GM12873 (cell line): ENCODE data around the gene SPNS1.

Experiments
- CTCF ChIP-seq: IDR thresholded peaks from 2 replicates; pipeline ENCODE4 v1.5.1; 2012; ENCODE audit warnings: low read depth, mild to moderate bottlenecking, moderate library complexity, low read length, control low read depth; ENCODE audit not compliant: insufficient read depth; ENCODE audit errors: missing control alignments

Gene SPNS1

GRCh38 chr16:28943281-28943680, 31.3 kb upstream of the SPNS1 start:
- TF ChIP-seq CTCF = no peak

GRCh38 chr16:28946681-28947080, 27.9 kb upstream of the SPNS1 start:
- no peak for TF ChIP-seq CTCF

- TF ChIP-seq CTCF = no peak
These were observed 23.7 kb upstream of the SPNS1 start, which contains the start of gene NFATC2IP for GRCh38 chr16:28950648-28951409. Gene NFATC2IP, plus strand, starts transcription at chr16:28950937. Its CDS starts 75 bp downstream, at chr16:28951012.

- no peak for TF ChIP-seq CTCF
These were observed 23.1 kb upstream of the SPNS1 start for GRCh38 chr16:28951410-28951943.

- TF ChIP-seq CTCF = no peak
These were observed 16.4 kb upstream of the SPNS1 start for GRCh38 chr16:28958216-28958615.

- TF ChIP-seq CTCF = no peak
These were observed 15.7 kb upstream of the SPNS1 start for GRCh38 chr16:28958836-28959235.

GRCh38 chr16:28964072-28964471, 10.5 kb upstream of the SPNS1 start:
- no peak for TF ChIP-seq CTCF
